Measurements from ENCODE around the gene NUDCD3.

DNA sequence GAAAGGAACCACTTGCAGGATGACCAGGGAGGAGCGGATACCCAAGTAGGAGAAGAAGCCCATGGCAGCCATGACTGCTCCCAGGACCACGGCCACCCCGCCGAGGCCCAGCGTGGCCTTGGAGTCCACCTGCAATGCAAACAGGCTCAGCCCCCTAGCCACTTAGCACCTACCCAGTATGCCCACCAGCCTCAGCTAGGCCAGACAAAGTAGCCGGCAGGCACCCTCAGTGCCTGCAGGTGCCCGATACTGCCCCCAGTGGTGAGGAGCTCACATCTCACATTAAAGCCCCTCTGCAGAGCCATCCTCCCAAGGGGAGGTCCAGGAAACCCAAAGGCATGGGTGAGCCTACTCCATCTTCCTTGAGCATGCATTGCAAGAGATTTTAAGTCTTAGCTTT, 44.0 kb upstream of the NUDCD3 start:
- TF ChIP-seq, protein P1, sequence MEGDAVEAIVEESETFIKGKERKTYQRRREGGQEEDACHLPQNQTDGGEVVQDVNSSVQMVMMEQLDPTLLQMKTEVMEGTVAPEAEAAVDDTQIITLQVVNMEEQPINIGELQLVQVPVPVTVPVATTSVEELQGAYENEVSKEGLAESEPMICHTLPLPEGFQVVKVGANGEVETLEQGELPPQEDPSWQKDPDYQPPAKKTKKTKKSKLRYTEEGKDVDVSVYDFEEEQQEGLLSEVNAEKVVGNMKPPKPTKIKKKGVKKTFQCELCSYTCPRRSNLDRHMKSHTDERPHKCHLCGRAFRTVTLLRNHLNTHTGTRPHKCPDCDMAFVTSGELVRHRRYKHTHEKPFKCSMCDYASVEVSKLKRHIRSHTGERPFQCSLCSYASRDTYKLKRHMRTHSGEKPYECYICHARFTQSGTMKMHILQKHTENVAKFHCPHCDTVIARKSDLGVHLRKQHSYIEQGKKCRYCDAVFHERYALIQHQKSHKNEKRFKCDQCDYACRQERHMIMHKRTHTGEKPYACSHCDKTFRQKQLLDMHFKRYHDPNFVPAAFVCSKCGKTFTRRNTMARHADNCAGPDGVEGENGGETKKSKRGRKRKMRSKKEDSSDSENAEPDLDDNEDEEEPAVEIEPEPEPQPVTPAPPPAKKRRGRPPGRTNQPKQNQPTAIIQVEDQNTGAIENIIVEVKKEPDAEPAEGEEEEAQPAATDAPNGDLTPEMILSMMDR (conservative IDR thresholded peaks at IDR 0.05; ENCODE audit: low read depth, low read length) = peak; percentile 70
- no peak for TF ChIP-seq EZH2phosphoT487 (IDR thresholded peaks at IDR 0.05; ENCODE audit: borderline replicate concordance, low read length)
- TF ChIP-seq EZH2 (IDR thresholded peaks at IDR 0.05; ENCODE audit: low read length, unreplicated experiment) = no peak

Measured in PC-3 (cell line).